GM19043 (cell line): Measurements from ENCODE around the gene MECP2.

Source experiments
- ATAC-seq: cut with Tn5 transposase; IDR thresholded peaks from one replicate; pipeline ENCODE4 v1.9.1; 2021; ENCODE audit warnings: low read depth; ENCODE audit not compliant: unreplicated experiment

MECP2 gene

DNA sequence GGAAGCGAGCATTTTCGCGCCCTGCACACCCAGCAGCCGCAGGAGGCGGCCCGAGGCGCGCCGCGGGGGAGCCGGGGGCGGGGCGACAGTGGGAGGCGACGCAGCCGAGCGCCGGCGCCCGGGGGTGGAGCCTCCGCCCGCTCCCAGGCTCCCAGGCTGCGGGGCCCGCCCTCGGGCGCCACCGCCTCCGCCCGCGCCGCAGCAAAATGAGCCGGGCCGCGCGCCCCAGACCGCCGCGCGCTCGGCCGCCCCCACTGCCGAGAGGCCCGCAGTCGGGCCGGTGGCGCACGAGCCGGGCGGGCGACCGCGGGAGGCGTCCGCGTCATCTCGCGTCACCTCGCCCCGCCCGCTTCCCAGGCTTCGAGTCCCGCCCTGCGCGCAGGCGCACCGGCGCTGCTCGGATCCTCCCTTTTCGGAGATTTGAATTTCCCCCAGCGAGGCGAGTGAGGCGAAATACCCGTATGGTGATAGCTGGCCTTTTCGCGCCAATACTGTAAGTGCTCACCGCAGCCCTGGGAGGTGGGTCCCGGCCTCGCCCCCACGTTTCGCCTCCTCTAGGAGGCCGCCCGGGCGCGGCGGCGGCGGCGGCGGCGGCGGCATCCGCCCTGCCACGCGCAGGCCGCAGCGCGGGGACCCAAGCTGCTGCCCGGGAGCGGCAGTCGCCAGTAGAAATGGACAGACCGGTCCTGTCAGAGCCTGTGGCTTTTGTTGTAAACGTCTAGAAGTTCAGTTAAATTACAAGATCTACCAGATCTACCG, 125.0 kb downstream of the MECP2 start, which contains the start of gene TMEM187:
Gene TMEM187 (plus strand): TSS at position 387 of the 759 bp plus-strand sequence. CDS start 9,309 bp downstream, outside the sequence.
- ATAC-seq: peak; percentile 41
